K562 (cell line): ENCODE data around the gene HSD17B12.

Experiments used
- CTCF ChIP-seq, 3 experiments: IDR thresholded peaks in 2 of 3; conservative IDR thresholded peaks in 1 of 3; 2 replicates each; pipeline ENCODE4 v1.5.1; 2011 to 2012; ENCODE audit warnings: low read length in 3 of 3, mild to moderate bottlenecking in 3 of 3, control low read depth in 2 of 3, improper control_type of control experiment in 1 of 3, inconsistent platforms in 1 of 3, low read depth in 1 of 3, mixed read lengths in 1 of 3, moderate library complexity in 1 of 3; ENCODE audit not compliant: insufficient read depth in 2 of 3
- EZH2 ChIP-seq: IDR thresholded peaks from 2 replicates; pipeline ENCODE4 v1.6.1; 2012; ENCODE audit warnings: low read depth, mild to moderate bottlenecking, inconsistent platforms, low read length, borderline replicate concordance
- GTF2F1 ChIP-seq: IDR thresholded peaks from 2 replicates; pipeline ENCODE4 v1.6.1; 2011; ENCODE audit warnings: low read depth, low read length, improper control_type of control experiment
- MAX ChIP-seq: sonication (generic); formaldehyde crosslinking; IDR thresholded peaks from 2 replicates; pipeline ENCODE4 v1.9.0; 2022; ENCODE audit warnings: mild to moderate bottlenecking, missing genetic modification reagents
- NFYB ChIP-seq: IDR thresholded peaks from 2 replicates; pipeline ENCODE4 v1.6.1; 2011; ENCODE audit warnings: mild to moderate bottlenecking, moderate library complexity; ENCODE audit not compliant: insufficient read length; ENCODE audit errors: extremely low read depth

- TF ChIP-seq NFYB: no peak
- TF ChIP-seq EZH2: no peak
- peak; percentile 26 to 61 (median 55); a peak in 3 of 6 replicates for TF ChIP-seq CTCF (IDR thresholded peaks at IDR 0.05 in 2 of 3, conservative IDR thresholded peaks at IDR 0.05 in 1 of 3; ENCODE audit: insufficient read depth in 2 of 3, low read depth in 1 of 3, low read length in 3 of 3)
- no peak for TF ChIP-seq GTF2F1
- TF ChIP-seq MAX: no peak
Observed at GRCh38 chr11:43708776-43709175, 28.2 kb downstream of the HSD17B12 start.
